C4-2B (cell line): ENCODE measurements around the gene LYST.
A peak's percentile ranks its signal among the peaks of the same experiment; 100 is the strongest.
"Not testable (repeated sequence)": the region's sequence is repeated elsewhere in the genome, so short reads cannot be mapped to it uniquely, and the experiment has no call there.

Experiments
- H3K27ac ChIP-seq: fragments of 450-650 bp; 2 replicates; pipeline ENCODE4 v1.5.1; 2017
- CTCF ChIP-seq: fragments of 450-650 bp; conservative IDR thresholded peaks from 2 replicates; pipeline ENCODE4 v1.5.1; 2017; ENCODE audit warnings: mild to moderate bottlenecking
- ZFX ChIP-seq: fragments of 450-650 bp; IDR thresholded peaks from 2 replicates; pipeline ENCODE4 v1.6.1; 2017

LYST gene

GRCh38 chr1:235651170-235651806 lies 215.4 kb downstream of the LYST start:
- TF ChIP-seq ZFX: no peak
- TF ChIP-seq CTCF: no peak
- H3K27ac ChIP-seq: no peak overlapping the region

GRCh38 chr1:235650341-235651169 lies 216.2 kb downstream of the LYST start:
- no peak overlapping the region for H3K27ac ChIP-seq
- no peak for TF ChIP-seq ZFX
- TF ChIP-seq CTCF: no peak

- no peak for TF ChIP-seq CTCF
- TF ChIP-seq ZFX: peak; percentile 49; the same call in 1 of the 2 replicates
Observed at GRCh38 chr1:235649368-235650163, 217.1 kb downstream of the LYST start, which contains the start of gene GNG4. Gene GNG4, minus strand, starts transcription at chr1:235649784. Its CDS starts 65,946 bp downstream, at chr1:235583838.

GRCh38 chr1:235648954-235649367 lies 217.7 kb downstream of the LYST start:
- TF ChIP-seq CTCF: no peak
- no peak for TF ChIP-seq ZFX
- H3K27ac ChIP-seq: peak overlapping the region; percentile 41

More at GRCh38 chr1:235649368-235650163, 217.1 kb downstream of the LYST start, which contains the start of gene GNG4:
- peak within 1 kb of the TSS; percentile 41 for H3K27ac ChIP-seq

- H3K27ac ChIP-seq: no peak overlapping the region
- no peak for TF ChIP-seq CTCF
- no peak for TF ChIP-seq ZFX
Observed at GRCh38 chr1:235648407-235648907, 218.2 kb downstream of the LYST start.

- H3K27ac ChIP-seq: not testable (repeated sequence)
Observed at GRCh38 chr1:235647537-235647936, 219.2 kb downstream of the LYST start.

GRCh38 chr1:235646463-235646862 lies 220.2 kb downstream of the LYST start:
- TF ChIP-seq ZFX: no peak
- TF ChIP-seq CTCF: no peak

More at GRCh38 chr1:235646463-235646862, 220.2 kb downstream of the LYST start:
- H3K27ac ChIP-seq: no peak overlapping the region
